CD1c-positive myeloid dendritic cell (primary cell): ENCODE data around the gene DUSP8.
A peak's percentile ranks its signal among the peaks of the same experiment; 100 is the strongest.
"Not testable (repeated sequence)": the region's sequence is repeated elsewhere in the genome, so short reads cannot be mapped to it uniquely, and the experiment has no call there.

Experiments
- DNase-seq: peaks from one replicate; pipeline ENCODE4 v3.0.0-alpha.2; 2016; ENCODE audit errors: extremely low spot score

DUSP8 gene

DNA sequence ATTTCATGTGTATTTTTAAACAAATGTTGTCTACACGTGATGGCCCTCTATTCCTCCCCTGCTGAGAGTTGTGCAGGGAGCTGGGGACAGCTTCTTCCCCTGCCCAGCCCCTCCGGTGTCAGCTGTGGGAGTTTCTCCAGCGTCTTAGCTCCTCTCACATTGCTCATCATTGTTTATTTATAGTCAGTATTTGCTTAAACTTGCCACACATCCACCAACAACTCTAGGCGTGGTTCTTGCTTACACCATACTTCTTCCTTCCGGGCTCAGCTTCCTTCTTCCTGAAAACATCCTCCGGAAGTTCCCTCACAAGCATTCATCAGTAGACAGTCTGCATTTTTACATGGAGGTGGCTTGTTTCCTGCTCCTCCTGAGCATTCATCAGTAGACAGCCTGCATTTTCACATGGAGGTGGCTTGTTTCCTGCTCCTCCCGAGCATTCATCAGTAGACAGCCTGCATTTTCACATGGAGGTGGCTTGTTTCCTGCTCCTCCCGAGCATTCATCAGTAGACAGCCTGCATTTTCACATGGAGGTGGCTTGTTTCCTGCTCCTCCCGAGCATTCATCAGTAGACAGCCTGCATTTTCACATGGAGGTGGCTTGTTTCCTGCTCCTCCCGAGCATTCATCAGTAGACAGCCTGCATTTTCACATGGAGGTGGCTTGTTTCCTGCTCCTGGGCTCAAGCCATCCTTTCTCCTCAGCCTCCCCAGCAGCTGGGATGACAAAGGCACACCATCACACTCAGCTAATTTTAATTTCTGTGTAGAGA is 17.3 kb upstream of the DUSP8 start:
- peak; percentile 65 for DNase-seq

DNA sequence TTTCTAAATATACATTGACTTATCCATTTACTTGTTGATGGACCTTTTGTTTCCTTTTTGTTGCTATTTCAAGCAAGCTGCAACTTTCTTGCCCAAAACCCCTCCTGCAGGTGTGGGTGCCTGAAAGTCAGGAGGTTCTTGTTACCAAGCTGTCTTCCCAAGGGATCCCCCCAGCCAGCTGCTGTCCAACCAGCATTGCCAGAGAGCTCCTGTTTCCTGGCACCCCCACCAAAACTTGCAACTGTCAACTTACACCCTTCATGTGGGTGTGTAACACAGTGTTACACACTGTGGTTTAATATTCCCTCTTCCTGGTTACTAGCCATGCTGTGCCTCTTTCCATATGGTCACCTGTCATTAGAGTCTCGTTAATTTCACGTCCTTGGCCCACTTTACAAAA is 14.6 kb upstream of the DUSP8 start:
- no peak for DNase-seq

DNA sequence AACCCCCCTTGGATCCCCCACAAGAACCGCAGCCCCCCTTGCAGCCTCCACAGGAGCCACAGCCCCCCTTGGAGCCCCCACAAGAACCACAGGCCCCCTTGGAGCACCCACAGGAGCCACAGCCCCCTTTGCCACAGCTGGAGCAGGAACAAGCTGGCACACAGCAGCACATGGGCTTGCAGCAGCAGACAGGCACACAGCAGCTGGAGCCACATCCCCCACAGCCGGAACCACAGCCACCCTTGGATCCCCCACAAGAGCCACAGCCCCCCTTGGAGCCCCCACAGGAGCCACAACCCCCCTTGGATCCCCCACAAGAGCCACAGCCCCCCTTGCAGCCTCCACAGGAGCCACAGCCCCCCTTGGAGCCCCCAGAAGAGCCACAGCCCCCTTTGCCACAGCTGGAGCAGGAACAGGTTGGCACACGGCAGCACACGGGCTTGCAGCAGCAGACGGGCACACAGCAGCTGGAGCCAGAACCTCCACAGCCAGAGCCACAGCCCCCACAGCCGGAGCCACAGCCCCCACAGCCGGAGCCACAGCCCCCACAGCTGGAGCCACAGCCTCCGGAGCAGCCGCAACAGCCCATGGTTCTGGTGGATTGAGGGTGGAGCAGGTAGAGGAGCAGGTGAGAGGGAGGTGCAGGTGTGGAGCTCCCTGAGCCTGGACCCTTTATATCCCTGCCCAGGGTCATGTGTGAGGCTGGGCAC is 12.7 kb upstream of the DUSP8 start, which contains the start of gene KRTAP5-1:
KRTAP5-1 (minus strand) TSS at position 623 of the 710 bp plus-strand sequence; CDS start at position 589, 34 bp downstream.
- not testable (repeated sequence) for DNase-seq

- not testable (repeated sequence) for DNase-seq
Measured at GRCh38 chr11:1582909-1583308, 10.8 kb upstream of the DUSP8 start.

DNA sequence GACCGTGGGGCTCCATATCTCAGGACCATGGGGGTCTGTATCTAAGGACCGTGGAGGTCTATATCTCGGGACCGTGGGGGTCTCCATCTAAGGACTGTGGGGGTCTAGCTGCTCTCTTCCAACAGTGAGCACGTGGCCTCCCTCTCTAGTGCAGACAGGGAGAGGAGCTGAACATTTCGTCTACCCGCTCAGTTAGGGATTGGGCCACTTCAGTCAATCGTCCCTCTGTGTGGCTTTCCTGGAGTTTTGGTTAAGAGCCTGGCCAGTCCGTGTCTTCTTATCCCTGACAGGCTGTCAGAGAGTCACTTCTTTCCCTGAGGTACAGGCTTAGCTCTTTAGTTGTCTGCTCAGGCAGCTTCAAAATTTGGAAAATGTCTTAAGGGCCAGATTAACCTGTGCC is 9.9 kb upstream of the DUSP8 start:
- no peak for DNase-seq

- DNase-seq: no peak
Measured at GRCh38 chr11:1576825-1577224, 4.8 kb upstream of the DUSP8 start.

DNA sequence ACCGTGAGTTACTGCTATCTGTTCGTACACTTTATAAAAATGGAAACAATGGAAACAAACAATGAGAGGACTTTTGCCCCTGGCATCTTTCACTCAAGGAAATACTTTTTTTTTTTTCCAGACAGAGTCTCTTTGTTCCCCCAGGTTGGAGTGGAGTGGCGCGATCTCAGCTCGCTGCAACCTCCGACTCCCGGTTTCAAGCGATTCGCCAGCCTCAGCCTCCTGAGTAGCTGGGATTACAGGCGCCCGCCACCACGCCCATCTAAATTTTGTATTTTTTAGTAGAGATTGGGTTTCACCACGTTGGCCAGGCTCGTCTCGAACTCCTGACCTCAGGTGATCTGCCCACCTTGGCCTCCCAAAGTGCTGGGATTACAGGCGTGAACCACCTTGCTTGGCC is 3.7 kb upstream of the DUSP8 start:
- not testable (repeated sequence) for DNase-seq

GRCh38 chr11:1574933-1575242 is 2.8 kb upstream of the DUSP8 start:
- no peak for DNase-seq

GRCh38 chr11:1574238-1574932 is 2.3 kb upstream of the DUSP8 start:
- peak; percentile 66 for DNase-seq

GRCh38 chr11:1573903-1574237 is 1.8 kb upstream of the DUSP8 start:
- DNase-seq: no peak

DNA sequence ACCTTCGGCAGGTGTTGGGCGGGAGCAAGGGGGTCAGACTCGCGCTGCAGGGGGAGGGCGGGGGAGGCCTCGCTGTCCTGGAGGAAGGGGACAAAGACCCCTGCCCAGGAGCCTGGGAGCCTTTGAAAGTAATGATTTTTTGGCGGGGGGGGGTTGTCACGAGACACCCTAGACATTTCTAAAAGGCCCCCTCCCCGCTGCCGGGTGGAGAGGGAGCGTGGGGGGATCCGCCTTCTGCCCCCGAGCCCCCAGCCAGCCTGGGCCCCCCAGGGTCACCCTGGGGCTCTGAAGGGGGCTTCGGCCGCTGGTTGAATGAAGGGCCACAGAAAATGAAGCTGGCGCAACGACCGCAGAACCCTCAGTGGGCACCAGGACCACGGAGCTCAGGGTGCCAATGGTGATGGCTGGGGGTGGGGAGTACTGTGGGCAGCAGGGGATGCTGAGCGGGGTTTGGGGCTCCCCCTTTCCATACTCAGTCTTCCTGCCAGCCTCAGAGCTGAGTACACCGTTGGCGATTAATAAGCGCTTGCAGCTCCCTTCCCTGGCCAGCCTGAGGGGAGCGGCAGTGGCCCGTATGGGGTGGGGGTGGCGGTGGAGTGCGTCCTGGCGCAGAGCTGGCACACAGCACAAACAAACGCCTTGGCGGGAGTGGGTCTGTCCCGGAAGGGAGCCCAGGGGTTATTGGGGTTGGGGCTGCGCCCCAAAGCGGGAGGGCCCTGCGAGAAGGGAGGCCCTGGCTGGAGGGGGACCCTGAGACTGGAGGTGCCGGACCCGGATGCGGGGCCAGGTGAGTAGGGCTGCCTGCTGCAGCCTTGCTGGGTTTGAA is 1.2 kb upstream of the DUSP8 start:
- no peak for DNase-seq

- no peak for DNase-seq
Measured at GRCh38 chr11:1571760-1572196, 293 bp downstream of the DUSP8 start.

DNA sequence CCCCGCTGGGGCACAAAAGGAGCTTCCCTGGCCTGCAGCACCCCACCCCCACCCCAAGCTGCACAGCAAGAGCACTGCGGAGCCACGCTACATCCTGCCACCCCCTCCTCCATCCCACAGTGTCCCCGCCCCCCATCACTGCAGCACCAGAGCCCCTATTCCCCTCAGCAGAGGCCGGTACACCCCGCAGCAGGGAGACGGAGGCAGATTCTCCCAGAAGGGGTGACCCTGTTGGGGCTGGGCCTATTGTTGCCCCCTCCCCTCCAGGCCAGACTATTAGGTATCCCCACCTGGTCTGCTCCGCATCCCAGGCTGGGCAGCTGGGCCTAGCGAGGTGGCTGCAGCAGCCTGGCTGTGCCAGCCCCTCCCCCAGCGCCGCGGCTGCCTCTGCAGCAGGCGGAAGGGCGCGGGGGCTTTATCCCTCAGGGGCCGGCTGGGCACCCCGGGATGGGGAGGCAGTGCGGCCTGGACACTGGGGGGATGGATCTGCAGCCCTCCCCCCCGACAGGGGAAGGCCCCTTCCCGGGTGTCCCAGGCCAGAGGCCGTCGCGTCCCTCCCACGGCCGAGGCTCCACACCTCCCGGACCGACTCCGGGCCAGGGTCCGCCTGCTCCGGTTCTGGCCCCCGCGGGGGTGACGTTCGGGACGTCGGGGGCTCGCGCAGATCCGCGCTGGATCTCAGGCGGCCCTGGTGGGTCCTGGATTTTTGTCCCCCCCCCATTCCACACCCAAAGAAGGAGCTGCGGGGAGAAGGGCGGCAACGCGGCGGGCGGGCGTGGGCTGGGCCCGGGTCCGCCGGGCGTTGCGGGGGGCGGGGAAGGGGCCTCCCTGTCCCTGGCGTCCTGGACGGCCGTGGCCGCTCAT is 943 bp downstream of the DUSP8 start:
- DNase-seq: no peak

GRCh38 chr11:1570531-1570895 is 1.6 kb downstream of the DUSP8 start:
- DNase-seq: no peak

GRCh38 chr11:1570001-1570453 is 2.0 kb downstream of the DUSP8 start:
- DNase-seq: no peak

- DNase-seq: no peak
Measured at GRCh38 chr11:1569251-1569780, 2.8 kb downstream of the DUSP8 start.

GRCh38 chr11:1568441-1568911 is 3.6 kb downstream of the DUSP8 start:
- DNase-seq: peak; percentile 37

- no peak for DNase-seq
Measured at GRCh38 chr11:1567721-1568100, 4.4 kb downstream of the DUSP8 start.

DNA sequence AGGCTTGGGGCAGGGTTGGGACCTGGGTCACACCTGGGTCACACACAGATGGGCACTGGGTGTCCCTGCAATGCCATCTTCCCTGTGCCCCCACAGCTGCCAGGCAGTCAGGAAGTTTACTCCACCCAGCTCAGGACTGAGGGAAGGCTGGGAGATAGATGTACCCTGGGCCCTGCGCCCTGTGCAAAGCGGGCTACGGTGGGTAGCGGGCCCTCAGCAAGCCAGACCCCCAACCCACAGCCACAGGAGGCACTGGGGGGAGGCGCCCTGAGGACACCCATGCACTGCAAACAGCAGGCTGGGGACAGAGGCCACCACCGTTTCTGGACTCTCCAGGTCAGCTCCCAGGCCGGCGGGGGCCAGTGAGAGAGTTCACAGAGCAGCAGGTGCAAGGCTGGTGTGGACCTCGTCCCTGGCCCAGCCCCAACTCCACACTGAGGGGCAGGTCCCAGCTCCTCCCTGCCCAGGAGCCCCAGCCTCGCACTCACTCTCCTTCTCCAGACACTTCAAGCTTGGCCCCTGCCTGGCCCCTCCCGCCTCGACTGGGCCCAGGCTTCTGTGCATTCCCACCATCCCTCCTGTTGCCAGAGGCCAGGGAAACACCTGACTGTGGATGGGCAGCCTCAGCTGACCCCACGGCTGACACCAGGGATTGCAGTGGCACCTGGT is 4.9 kb downstream of the DUSP8 start:
- no peak for DNase-seq
